ENCODE results near the gene SLC25A21. TPM values are rescaled to one million over a fixed set of nuclear protein-coding genes. Genes with fewer than 3 reads are reported as not detected.
"Not testable (repeated sequence)": the region's sequence is repeated elsewhere in the genome, so short reads cannot be mapped to it uniquely, and the experiment has no call there.

The SLC25A21 gene
- polyA plus RNA-seq, 3 donors = 0.24 to 0.54 (median 0.34) TPM

GRCh38 chr14:37116933-37117849, 55.2 kb downstream of the SLC25A21 start:
- 74 to 76% (median 75%) methylated on average over 5 of the region's 5 CpGs for WGBS, 3 donors
- H3K27ac ChIP-seq (ENCODE audit: low read depth, low read length) = no peak overlapping the region

DNA sequence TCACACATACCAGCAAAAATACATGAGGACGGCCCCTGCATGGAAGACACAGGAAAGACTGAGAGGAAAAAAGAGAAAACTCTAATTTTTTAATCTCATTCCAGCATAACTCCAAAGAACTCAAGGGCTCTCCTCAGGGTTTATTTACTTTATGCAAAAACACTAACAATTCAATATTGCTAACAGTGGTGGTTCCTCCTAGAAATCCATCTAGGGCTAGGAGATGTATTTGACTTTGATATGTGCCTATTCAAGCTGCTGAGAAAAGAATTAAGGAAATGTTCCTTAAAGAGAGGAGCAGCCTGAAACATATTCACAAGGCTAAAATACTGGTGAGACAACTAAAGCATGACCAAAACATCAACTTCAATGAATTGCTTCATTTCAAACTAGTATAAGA, 57.0 kb downstream of the SLC25A21 start:
- no peak overlapping the region for H3K27ac ChIP-seq (ENCODE audit: low read depth, low read length)
- WGBS, 3 donors = 88 to 100% (median 94%) methylated on average over 1 of the region's 1 CpG

DNA sequence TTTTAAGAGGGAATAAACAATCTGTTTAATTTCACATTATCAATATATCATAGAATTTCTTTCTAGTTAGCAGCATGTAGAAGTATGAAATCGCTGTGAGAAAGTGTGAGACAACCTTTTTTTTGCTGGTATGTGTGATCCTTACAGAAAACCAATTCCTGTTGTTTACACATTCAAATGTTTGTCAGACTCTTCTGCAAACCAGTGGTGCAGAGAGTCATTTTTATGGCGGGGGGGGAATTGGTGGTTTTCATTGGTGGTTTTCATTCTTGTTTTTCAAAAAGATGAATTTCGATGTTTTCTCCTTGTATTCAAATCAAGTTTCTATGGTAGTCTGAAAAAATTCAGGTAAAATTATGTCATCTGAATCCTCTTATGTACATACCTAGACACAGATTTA, 57.8 kb downstream of the SLC25A21 start:
- 67 to 71% (median 70%) methylated on average over 3 of the region's 3 CpGs for WGBS, 3 donors
- H3K27ac ChIP-seq (ENCODE audit: low read depth, low read length) = no peak overlapping the region

- 51 to 87% (median 87%) methylated on average over 3 of the region's 3 CpGs for WGBS, 3 donors
- H3K27ac ChIP-seq (ENCODE audit: low read depth, low read length) = no peak overlapping the region
These were observed 58.4 kb downstream of the SLC25A21 start for GRCh38 chr14:37114002-37114401.

DNA sequence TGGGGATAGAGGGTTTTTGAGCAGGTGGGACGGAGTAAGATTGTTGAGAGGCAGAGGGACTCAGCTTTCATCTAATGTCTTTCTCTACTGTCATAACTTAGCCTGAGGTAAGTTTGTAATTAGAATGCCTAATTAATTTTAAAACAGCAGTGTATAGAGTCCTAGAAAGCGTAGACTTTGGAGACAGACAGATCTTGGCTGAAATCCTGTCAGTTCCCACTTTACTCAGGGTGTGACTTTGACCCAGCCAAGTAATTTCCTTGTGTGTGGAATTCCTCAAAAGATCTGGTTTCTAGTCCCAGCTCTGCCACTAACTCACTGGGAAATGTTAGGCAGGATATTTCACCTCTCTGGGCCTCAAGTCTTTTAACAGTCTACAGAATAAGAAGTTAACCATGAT, 74.3 kb downstream of the SLC25A21 start:
- WGBS, 3 donors = 70 to 75% (median 74%) methylated on average over 2 of the region's 2 CpGs
- no peak overlapping the region for H3K27ac ChIP-seq (ENCODE audit: low read depth, low read length)

- 55 to 86% (median 76%) methylated on average over 2 of the region's 2 CpGs for WGBS, 3 donors
- no peak overlapping the region for H3K27ac ChIP-seq (ENCODE audit: low read depth, low read length)
These were observed 77.9 kb downstream of the SLC25A21 start for GRCh38 chr14:37094502-37094901.

GRCh38 chr14:37093364-37093763, 79.0 kb downstream of the SLC25A21 start:
- 45 to 70% (median 64%) methylated on average over 5 of the region's 5 CpGs for WGBS, 3 donors

GRCh38 chr14:37091651-37092050, 80.8 kb downstream of the SLC25A21 start:
- 79 to 90% (median 81%) methylated on average over 3 of the region's 3 CpGs for WGBS, 3 donors
- H3K27ac ChIP-seq (ENCODE audit: low read depth, low read length) = no peak overlapping the region

More at GRCh38 chr14:37093364-37093763, 79.0 kb downstream of the SLC25A21 start:
- no peak overlapping the region for H3K27ac ChIP-seq (ENCODE audit: low read depth, low read length)

DNA sequence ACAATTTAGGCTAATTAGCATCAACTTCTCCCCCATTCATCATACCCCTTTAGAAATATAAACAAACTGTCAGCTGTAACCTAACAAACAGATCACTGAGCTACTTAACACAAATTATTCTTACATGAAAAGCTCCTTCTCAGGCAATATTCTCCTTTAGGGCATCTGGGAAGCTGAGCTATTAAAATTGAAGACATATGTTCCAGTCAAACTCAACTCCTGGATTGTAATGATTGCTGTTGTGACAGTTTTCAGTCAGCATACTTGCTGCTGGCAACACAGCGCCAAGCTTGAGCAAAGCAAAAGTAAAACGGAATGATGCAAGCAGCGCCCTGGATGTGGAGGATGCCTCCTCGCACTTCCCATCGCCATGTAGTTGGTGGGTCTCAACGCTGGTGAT, 82.4 kb downstream of the SLC25A21 start:
- 63 to 77% (median 75%) methylated on average over 6 of the region's 6 CpGs for WGBS, 3 donors
- H3K27ac ChIP-seq (ENCODE audit: low read depth, low read length) = no peak overlapping the region

GRCh38 chr14:37089410-37089809, 83.0 kb downstream of the SLC25A21 start:
- no peak overlapping the region for H3K27ac ChIP-seq (ENCODE audit: low read depth, low read length)
- 54 to 59% (median 58%) methylated on average over 3 of the region's 3 CpGs for WGBS, 3 donors

DNA sequence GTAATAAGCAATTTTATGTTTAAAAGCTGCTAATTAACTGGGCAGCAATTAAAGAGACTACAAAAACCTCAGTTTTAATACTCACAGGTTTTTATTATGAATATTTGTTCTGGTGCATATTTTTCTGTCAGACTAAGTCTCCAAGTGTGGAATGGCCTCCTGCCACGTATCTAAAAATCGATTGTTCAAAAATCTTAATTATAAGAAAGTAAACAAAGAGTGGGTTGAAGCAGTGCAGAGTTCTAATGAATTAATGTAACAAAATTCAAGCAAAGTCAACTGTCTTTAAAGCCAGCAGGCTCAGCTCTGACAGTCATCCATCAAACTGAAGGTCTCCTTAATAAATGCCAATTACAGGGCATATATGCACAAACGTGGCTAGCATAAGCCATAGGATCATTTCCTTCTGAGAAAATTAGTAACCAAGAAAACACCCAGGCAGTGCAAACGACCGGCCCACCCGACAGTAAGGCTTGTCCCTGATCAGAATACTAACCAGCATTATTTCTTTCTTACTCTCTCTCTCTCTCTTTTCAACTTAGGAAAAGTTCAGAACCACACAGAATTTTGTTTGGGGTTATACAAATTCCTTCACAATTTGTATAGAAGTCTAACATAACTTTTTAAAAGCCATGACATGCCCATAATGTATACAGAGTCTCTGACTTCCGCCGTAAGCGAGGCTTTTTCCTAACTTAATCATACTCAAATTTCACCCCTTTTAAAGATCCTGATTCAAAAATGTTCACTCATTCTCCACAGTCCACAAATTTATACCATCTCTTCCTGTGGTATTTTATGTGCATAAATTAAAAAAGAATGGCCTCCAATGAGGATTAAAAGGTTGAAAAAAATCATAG, 83.8 kb downstream of the SLC25A21 start:
- WGBS, 3 donors = 29 to 67% (median 59%) methylated on average over 9 of the region's 9 CpGs
- no peak overlapping the region for H3K27ac ChIP-seq (ENCODE audit: low read depth, low read length)

GRCh38 chr14:37087520-37087919, 84.9 kb downstream of the SLC25A21 start:
- H3K27ac ChIP-seq (ENCODE audit: low read depth, low read length) = no peak overlapping the region
- WGBS, 3 donors = 78 to 89% (median 87%) methylated on average over 3 of the region's 3 CpGs

GRCh38 chr14:37083599-37083998, 88.8 kb downstream of the SLC25A21 start:
- 47 to 77% (median 69%) methylated on average over 5 of the region's 5 CpGs for WGBS, 3 donors
- no peak overlapping the region for H3K27ac ChIP-seq (ENCODE audit: low read depth, low read length)

- 0% methylated on average over 1 of the region's 1 CpG for WGBS, 3 donors
- no peak overlapping the region for H3K27ac ChIP-seq (ENCODE audit: low read depth, low read length)
These were observed 90.0 kb downstream of the SLC25A21 start for GRCh38 chr14:37082449-37082848.

GRCh38 chr14:37081856-37082255, 90.5 kb downstream of the SLC25A21 start:
- no peak overlapping the region for H3K27ac ChIP-seq (ENCODE audit: low read depth, low read length)

DNA sequence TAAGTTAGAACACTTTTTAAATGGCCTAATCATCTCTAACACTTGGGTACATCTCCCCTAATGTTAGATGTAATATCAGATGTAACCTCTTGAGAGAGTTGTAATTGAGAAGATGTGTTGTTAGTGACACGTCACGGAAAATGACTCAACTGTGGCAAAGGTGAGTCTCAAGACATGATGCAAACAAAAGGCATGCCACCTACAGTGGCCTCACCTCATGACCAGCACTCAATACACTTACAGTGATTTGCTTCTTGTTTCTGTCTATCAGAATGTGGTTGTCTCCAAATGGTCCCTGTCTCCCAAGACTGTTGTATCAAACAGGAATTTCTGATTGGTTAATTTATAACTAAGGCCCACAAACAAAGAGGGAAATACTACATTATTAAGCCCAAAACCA, 91.2 kb downstream of the SLC25A21 start:
- no peak overlapping the region for H3K27ac ChIP-seq (ENCODE audit: low read depth, low read length)
- WGBS, 3 donors = 91 to 93% (median 91%) methylated on average over 2 of the region's 2 CpGs

DNA sequence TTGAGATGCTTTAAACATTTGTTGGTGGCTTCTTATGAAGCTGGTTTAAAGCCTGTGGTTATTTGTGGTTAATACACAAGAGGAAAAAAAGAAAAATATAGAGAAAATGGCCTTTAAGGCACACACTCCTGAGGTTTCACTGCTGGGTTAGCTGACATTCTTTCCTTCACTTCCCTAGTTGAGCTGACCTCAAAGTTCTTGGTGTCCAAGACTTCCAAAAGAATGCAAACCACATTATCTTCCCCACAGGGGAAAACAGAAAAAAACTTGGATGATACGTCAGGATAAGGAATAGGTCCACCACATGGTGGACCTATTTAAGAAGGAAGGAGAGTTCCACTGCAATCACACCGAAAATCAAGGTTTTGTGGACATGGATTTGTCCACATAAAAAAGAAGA, 94.3 kb downstream of the SLC25A21 start:
- WGBS, 3 donors = 47 to 82% (median 52%) methylated on average over 2 of the region's 2 CpGs
- H3K27ac ChIP-seq (ENCODE audit: low read depth, low read length) = no peak overlapping the region

DNA sequence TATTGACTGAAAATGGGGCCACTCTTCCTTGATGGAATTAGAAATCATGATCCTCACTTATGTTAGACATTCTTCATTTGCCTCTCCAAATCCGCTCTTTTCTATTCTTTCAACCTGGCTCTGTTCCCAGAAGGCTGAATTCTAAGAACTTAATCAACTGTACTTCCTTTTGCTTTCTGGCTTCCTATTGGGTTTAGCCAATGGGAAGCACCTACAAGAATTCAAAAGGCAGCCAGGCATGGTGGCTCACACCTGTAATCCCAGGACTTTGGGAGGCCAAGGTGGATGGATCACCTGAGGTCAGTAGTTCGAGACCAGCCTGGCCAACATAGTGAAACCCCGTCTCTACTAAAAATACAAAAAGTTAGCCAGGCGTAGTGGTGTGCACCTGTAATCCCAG, 98.1 kb downstream of the SLC25A21 start:
- WGBS, 3 donors = 62 to 68% (median 67%) methylated on average over 4 of the region's 4 CpGs
- H3K27ac ChIP-seq (ENCODE audit: low read depth, low read length) = not testable (repeated sequence)

DNA sequence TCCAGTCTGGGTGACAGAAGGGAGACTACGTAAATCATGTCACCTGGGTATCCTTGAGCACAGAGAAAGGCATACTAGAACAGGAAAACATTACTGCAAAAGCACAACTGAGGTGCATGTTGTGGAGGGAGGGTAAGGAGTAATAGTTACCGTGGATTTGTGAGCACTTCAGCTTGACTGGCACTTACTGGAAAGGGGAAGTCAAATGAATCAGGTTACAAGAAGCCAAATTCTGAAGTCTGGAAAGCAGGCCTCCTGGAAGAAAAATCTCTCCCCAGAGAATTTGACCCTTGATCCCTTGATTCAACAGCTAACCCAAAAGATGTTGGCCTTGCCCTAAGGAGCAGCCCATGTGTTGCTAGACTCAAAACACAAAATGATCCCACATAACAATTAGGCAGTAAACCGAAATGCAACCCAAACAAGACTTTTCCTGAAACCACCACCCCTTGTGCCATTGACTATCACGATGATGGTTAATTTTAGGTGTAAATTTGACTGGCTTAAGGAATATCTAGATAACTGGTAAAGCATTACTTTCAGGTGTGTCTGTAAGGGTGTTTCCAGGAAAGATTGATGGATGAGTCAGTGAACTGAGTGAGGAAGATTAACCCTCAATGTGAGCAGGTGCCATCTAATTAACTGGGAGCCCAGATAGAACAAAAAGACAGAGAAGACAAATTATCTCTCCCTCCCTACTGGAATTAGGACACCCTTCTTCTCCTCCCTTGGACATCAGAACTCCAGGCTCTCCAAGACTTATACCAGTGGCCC, 108.8 kb downstream of the SLC25A21 start:
- 68 to 76% (median 72%) methylated on average over 4 of the region's 4 CpGs for WGBS, 3 donors
- no peak overlapping the region for H3K27ac ChIP-seq (ENCODE audit: low read depth, low read length)

Measured in adipose tissue (tissue), 3 donors.